Lower leg skin (tissue), 3 donors: ENCODE measurements around the gene NELL1.

Experiments
- CTCF ChIP-seq, 3 donors: fragments of 450-650 bp; IDR thresholded peaks; one replicate each; pipeline ENCODE4 v1.5.1; 2016; ENCODE audit warnings: antibody characterized with exemption in 3 of 3, mild to moderate bottlenecking in 3 of 3, moderate library complexity in 2 of 3
- POLR2A ChIP-seq, 2 donors: fragments of 450-650 bp; IDR thresholded peaks; one replicate each; pipeline ENCODE4 v1.6.1; 2016 to 2017; ENCODE audit warnings: antibody characterized with exemption in 2 of 2, mild to moderate bottlenecking in 1 of 2, moderate library complexity in 1 of 2

GRCh38 chr11:20795005-20795404 lies 125.6 kb downstream of the NELL1 start:
- no peak for TF ChIP-seq CTCF (IDR thresholded peaks at IDR 0.05)
- TF ChIP-seq POLR2A (IDR thresholded peaks at IDR 0.05), result no peak
